OCI-LY1 (cell line): ENCODE measurements around the gene LRP1.

Experiments
- CTCF ChIP-seq: fragments of 200-600 bp; sonication (generic), shearing (Covaris generic); IDR thresholded peaks from 2 replicates; pipeline ENCODE4 v1.5.1; 2017; ENCODE audit warnings: mild to moderate bottlenecking, antibody characterized with exemption, low read length, moderate library complexity, mixed read lengths
- EZH2 ChIP-seq: fragments of 200-600 bp; sonication (generic), shearing (Covaris generic); IDR thresholded peaks from 2 replicates; pipeline ENCODE4 v1.8.0; 2017; ENCODE audit warnings: borderline replicate concordance, mixed run types, mild to moderate bottlenecking, antibody characterized with exemption, low read length, moderate library complexity, mixed read lengths

DNA sequence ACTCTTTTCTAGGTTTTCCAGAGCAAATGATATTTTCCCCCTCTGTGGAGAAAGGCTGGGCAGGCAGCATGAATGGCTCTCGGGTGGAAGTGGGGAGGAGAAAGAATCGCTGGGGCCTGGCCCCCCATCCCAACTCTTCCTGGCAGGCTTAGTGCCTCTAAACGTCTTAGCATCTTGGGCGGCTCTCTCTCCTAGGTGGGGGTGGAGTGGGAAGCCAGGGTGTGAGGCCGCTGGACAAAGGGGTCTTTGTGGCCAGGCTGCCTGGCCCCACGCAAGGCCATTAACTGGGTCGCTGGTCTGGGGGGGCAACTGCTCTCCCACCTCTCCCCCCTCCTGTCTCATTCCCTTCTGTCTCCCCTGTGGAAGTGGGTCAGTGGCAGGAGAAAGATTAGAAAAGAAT is 14.4 kb downstream of the LRP1 start:
- TF ChIP-seq CTCF = no peak
- no peak for TF ChIP-seq EZH2
